Right ventricle myocardium inferior (tissue), 1 donor: ENCODE data around the gene HACD3. TPM values are rescaled to one million over a fixed set of nuclear protein-coding genes. Genes with fewer than 3 reads are reported as not detected.
"Not testable (repeated sequence)": the region's sequence is repeated elsewhere in the genome, so short reads cannot be mapped to it uniquely, and the experiment has no call there.

Source experiments
- ATAC-seq: fragments of 200-7000 bp; cut with Tn5 transposase; one replicate; pipeline ENCODE4 v1.9.1; 2020; ENCODE audit warnings: mild to moderate bottlenecking, moderate library complexity
- DNase-seq: peaks from one replicate; pipeline ENCODE4 v3.0.0; 2021; ENCODE audit errors: missing footprints
- intact Hi-C: fragments of 100-400 bp; cut with DNase I; formaldehyde crosslinking; loops from one replicate; pipeline ENCODE4 v1.11.0; 2022
- total RNA-seq: library from RNA; stranded (reverse); fragmentation: NEBNext Ultra II Directional; extraction: Animal tissue kit (Norgen Biotek cat#: 25700); gene quantifications from one replicate; pipeline ENCODE4 v1.2.1, GENCODE V29; 2021
- donor health status: DM: no; HTN: yes; CAD: no; lungs with severe emphysema.

HACD3 gene
- total RNA-seq, 1 donor from 2014 or later, result 10.5 TPM

- DNase-seq (no peak), ATAC-seq (no peak)
- intact Hi-C loops, result no loop called here
These were observed 53.4 kb downstream of the HACD3 start for GRCh38 chr15:65583701-65584100.

- intact Hi-C loops, result no loop called here
- DNase-seq, result no peak
- no peak for ATAC-seq
These were observed 54.0 kb downstream of the HACD3 start for GRCh38 chr15:65584241-65584640.

- ATAC-seq (no peak), DNase-seq (no peak)
- intact Hi-C loops, result no loop called here
These were observed 56.8 kb downstream of the HACD3 start for GRCh38 chr15:65587094-65587493.

- intact Hi-C loops, result no loop called here
- ATAC-seq (no peak), DNase-seq (no peak)
These were observed 65.7 kb downstream of the HACD3 start for GRCh38 chr15:65595960-65596359.

GRCh38 chr15:65598468-65598867 is 68.2 kb downstream of the HACD3 start:
- ATAC-seq (no peak), DNase-seq (no peak)
- intact Hi-C loops, result no loop called here

- no peak for ATAC-seq
- intact Hi-C loops, result no loop called here
- no peak for DNase-seq
These were observed 69.4 kb downstream of the HACD3 start for GRCh38 chr15:65599677-65600076.

- DNase-seq (no peak), ATAC-seq (no peak)
- intact Hi-C loops, result no loop called here
These were observed 72.9 kb downstream of the HACD3 start for GRCh38 chr15:65603134-65603533.

GRCh38 chr15:65603559-65603958 is 73.3 kb downstream of the HACD3 start:
- intact Hi-C loops, result no loop called here
- ATAC-seq, result no peak
- DNase-seq, result no peak

- intact Hi-C loops, result no loop called here
- peak; percentile 100 for ATAC-seq
These were observed 80.8 kb downstream of the HACD3 start, which contains the start of gene INTS14 for GRCh38 chr15:65610871-65611718. TSS of gene INTS14 (minus strand) at chr15:65611131. CDS start at chr15:65607380, 3,751 bp downstream.

GRCh38 chr15:65611888-65612615 is 81.8 kb downstream of the HACD3 start:
- intact Hi-C loops, result no loop called here
- DNase-seq (no peak), ATAC-seq (no peak)

More at GRCh38 chr15:65610871-65611718, 80.8 kb downstream of the HACD3 start, which contains the start of gene INTS14:
- DNase-seq, result peak; percentile 99

GRCh38 chr15:65612616-65612946 is 82.3 kb downstream of the HACD3 start:
- intact Hi-C loops, result no loop called here
- no peak for ATAC-seq

GRCh38 chr15:65612949-65613744 is 82.9 kb downstream of the HACD3 start:
- no peak for ATAC-seq
- no peak for DNase-seq
- intact Hi-C loops, result no loop called here

More at GRCh38 chr15:65612616-65612946, 82.3 kb downstream of the HACD3 start:
- DNase-seq, result no peak

GRCh38 chr15:65615887-65616286 is 85.6 kb downstream of the HACD3 start:
- ATAC-seq, DNase-seq, intact Hi-C loops: not testable (repeated sequence)

GRCh38 chr15:65618560-65619109 is 88.4 kb downstream of the HACD3 start:
- intact Hi-C loops, result no loop called here
- ATAC-seq (no peak), DNase-seq (no peak)

- DNase-seq (no peak), ATAC-seq (no peak)
- intact Hi-C loops, result no loop called here
These were observed 89.5 kb downstream of the HACD3 start for GRCh38 chr15:65619626-65620290.

GRCh38 chr15:65620833-65621232 is 90.6 kb downstream of the HACD3 start:
- DNase-seq (no peak), ATAC-seq (no peak)
- intact Hi-C loops, result no loop called here

GRCh38 chr15:65621638-65622037 is 91.4 kb downstream of the HACD3 start, which contains the start of gene SLC24A1:
TSS of gene SLC24A1 (plus strand) at chr15:65621938. CDS start at chr15:65624081, 2,143 bp downstream.
- intact Hi-C loops, result no loop called here
- DNase-seq (no peak), ATAC-seq (no peak)

GRCh38 chr15:65623103-65623502 is 92.8 kb downstream of the HACD3 start:
- ATAC-seq (no peak), DNase-seq (no peak)
- intact Hi-C loops, result no loop called here
